GM18505 (cell line): ENCODE measurements around the gene TOP3A.

Experiments used
- ATAC-seq: cut with Tn5 transposase; IDR thresholded peaks from one replicate; pipeline ENCODE4 v1.9.1; 2021; ENCODE audit not compliant: unreplicated experiment
- POLR2A ChIP-seq: IDR thresholded peaks from 4 replicates; pipeline ENCODE4 v1.6.1; 2011; ENCODE audit warnings: borderline replicate concordance; ENCODE audit not compliant: insufficient read depth, insufficient read length; ENCODE audit errors: extremely low read depth

Gene TOP3A

GRCh38 chr17:18248811-18249210 is 66.0 kb downstream of the TOP3A start:
- no peak for TF ChIP-seq POLR2A
- ATAC-seq, result no peak

- no peak for TF ChIP-seq POLR2A
- no peak for ATAC-seq
Measured at GRCh38 chr17:18248300-18248731, 66.5 kb downstream of the TOP3A start.

- TF ChIP-seq POLR2A, result no peak
- ATAC-seq, result no peak
Measured at GRCh38 chr17:18247613-18248001, 67.2 kb downstream of the TOP3A start.

- no peak for ATAC-seq
Measured at GRCh38 chr17:18246880-18247612, 67.7 kb downstream of the TOP3A start.

GRCh38 chr17:18246109-18246725 is 68.6 kb downstream of the TOP3A start:
- TF ChIP-seq POLR2A, result no peak
- ATAC-seq, result no peak

More at GRCh38 chr17:18246880-18247612, 67.7 kb downstream of the TOP3A start:
- no peak for TF ChIP-seq POLR2A

- no peak for TF ChIP-seq POLR2A
- ATAC-seq, result no peak
Measured at GRCh38 chr17:18245038-18245776, 69.6 kb downstream of the TOP3A start.

GRCh38 chr17:18241229-18241871 is 73.4 kb downstream of the TOP3A start:
- TF ChIP-seq POLR2A, result no peak
- ATAC-seq, result no peak

GRCh38 chr17:18240449-18240848 is 74.3 kb downstream of the TOP3A start:
- TF ChIP-seq POLR2A, result no peak
- ATAC-seq, result no peak

- no peak for TF ChIP-seq POLR2A
- no peak for ATAC-seq
Measured at GRCh38 chr17:18238299-18238698, 76.5 kb downstream of the TOP3A start.

GRCh38 chr17:18237461-18237860 is 77.3 kb downstream of the TOP3A start:
- no peak for ATAC-seq
- TF ChIP-seq POLR2A, result no peak

GRCh38 chr17:18236494-18236893 is 78.3 kb downstream of the TOP3A start:
- no peak for TF ChIP-seq POLR2A
- no peak for ATAC-seq

- no peak for TF ChIP-seq POLR2A
- ATAC-seq, result no peak
Measured at GRCh38 chr17:18235743-18236256, 79.0 kb downstream of the TOP3A start.

- no peak for TF ChIP-seq POLR2A
- ATAC-seq, result no peak
Measured at GRCh38 chr17:18234853-18235380, 79.9 kb downstream of the TOP3A start.
